Measurements from ENCODE around the gene TANC1.

The TANC1 gene

GRCh38 chr2:158963071-158963470 lies 5.4 kb upstream of the TANC1 start:
- no peak for DNase-seq

GRCh38 chr2:158965107-158965506 lies 3.3 kb upstream of the TANC1 start:
- DNase-seq = no peak

GRCh38 chr2:158965641-158966040 lies 2.8 kb upstream of the TANC1 start:
- DNase-seq = no peak

- no peak for DNase-seq
Measured at GRCh38 chr2:158966312-158966711, 2.1 kb upstream of the TANC1 start.

GRCh38 chr2:158967114-158967730 lies 1.2 kb upstream of the TANC1 start:
- no peak for DNase-seq

- DNase-seq = peak; percentile 66
Measured at GRCh38 chr2:158967731-158968395, 577 bp upstream of the TANC1 start.

- no peak for DNase-seq
Measured at GRCh38 chr2:158969162-158969714, 798 bp downstream of the TANC1 start.

GRCh38 chr2:158969715-158970240 lies 1.3 kb downstream of the TANC1 start:
- peak; percentile 42 for DNase-seq

GRCh38 chr2:158970241-158970751 lies 1.9 kb downstream of the TANC1 start:
- peak; percentile 23 for DNase-seq

- DNase-seq = no peak
Measured at GRCh38 chr2:158973116-158973956, 4.9 kb downstream of the TANC1 start.

GRCh38 chr2:158975271-158975921 lies 7.0 kb downstream of the TANC1 start:
- DNase-seq = no peak

GRCh38 chr2:158979772-158980171 lies 11.3 kb downstream of the TANC1 start:
- DNase-seq = no peak

GRCh38 chr2:158984604-158985135 lies 16.2 kb downstream of the TANC1 start:
- no peak for DNase-seq

- no peak for DNase-seq
Measured at GRCh38 chr2:158988501-158988900, 20.1 kb downstream of the TANC1 start.

GRCh38 chr2:158989165-158989564 lies 20.7 kb downstream of the TANC1 start:
- no peak for DNase-seq

GRCh38 chr2:158990397-158991214 lies 22.2 kb downstream of the TANC1 start:
- no peak for DNase-seq

- DNase-seq = no peak
Measured at GRCh38 chr2:158993030-158993429, 24.6 kb downstream of the TANC1 start.

- DNase-seq = no peak
Measured at GRCh38 chr2:158993721-158994587, 25.5 kb downstream of the TANC1 start.

GRCh38 chr2:158994920-158995676 lies 26.7 kb downstream of the TANC1 start:
- no peak for DNase-seq

GRCh38 chr2:158995677-158996049 lies 27.2 kb downstream of the TANC1 start:
- no peak for DNase-seq

All from KG1 (cell line).